Measurements from ENCODE around the gene AK1.

The AK1 gene

GRCh38 chr9:127918183-127919107 lies 41.0 kb upstream of the AK1 start:
- Histone ChIP-seq H3K27me3 (ENCODE audit: control insufficient read depth in 1 of 2, insufficient read depth in 2 of 2, low read length in 2 of 2) (peaks cover 0 to 3% of the 10 kb centered on the region in 2 donors), H3K4me3 (ENCODE audit: low read length in 2 of 2) (no peak overlapping the region), H3K9ac (ENCODE audit: low read length in 2 of 2) (no peak overlapping the region), H3K9me3 (ENCODE audit: control insufficient read depth in 2 of 2, low read length in 2 of 2) (no peaks in the 10 kb centered on the region), H3K4me1 (ENCODE audit: control insufficient read depth, insufficient read depth, low read length) (peaks cover 49% of the 10 kb centered on the region), H3K36me3 (ENCODE audit: control insufficient read depth in 2 of 2, insufficient read depth in 2 of 2, low read length in 2 of 2) (no peaks in the 10 kb centered on the region), H3K27ac (ENCODE audit: low read length) (peak overlapping the region; percentile 41)

GRCh38 chr9:127917603-127918002 lies 40.1 kb upstream of the AK1 start:
- peak overlapping the region; percentile 26 for H3K27ac ChIP-seq (ENCODE audit: low read length)
- H3K36me3 ChIP-seq (ENCODE audit: control insufficient read depth in 2 of 2, insufficient read depth in 2 of 2, low read length in 2 of 2): peaks cover 0 to 4% of the 10 kb centered on the region in 2 donors
- peak overlapping the region in 1 of 2 donors; percentile 42 for H3K4me3 ChIP-seq (ENCODE audit: low read length in 2 of 2)
- peak overlapping the region in 1 of 2 donors; percentile 8 for H3K9ac ChIP-seq (ENCODE audit: low read length in 2 of 2)
- H3K9me3 ChIP-seq (ENCODE audit: control insufficient read depth in 2 of 2, low read length in 2 of 2): no peaks in the 10 kb centered on the region
- peaks cover 0 to 3% of the 10 kb centered on the region in 2 donors for H3K27me3 ChIP-seq (ENCODE audit: control insufficient read depth in 1 of 2, insufficient read depth in 2 of 2, low read length in 2 of 2)
- H3K4me1 ChIP-seq (ENCODE audit: control insufficient read depth, insufficient read depth, low read length): peaks cover 49% of the 10 kb centered on the region

DNA sequence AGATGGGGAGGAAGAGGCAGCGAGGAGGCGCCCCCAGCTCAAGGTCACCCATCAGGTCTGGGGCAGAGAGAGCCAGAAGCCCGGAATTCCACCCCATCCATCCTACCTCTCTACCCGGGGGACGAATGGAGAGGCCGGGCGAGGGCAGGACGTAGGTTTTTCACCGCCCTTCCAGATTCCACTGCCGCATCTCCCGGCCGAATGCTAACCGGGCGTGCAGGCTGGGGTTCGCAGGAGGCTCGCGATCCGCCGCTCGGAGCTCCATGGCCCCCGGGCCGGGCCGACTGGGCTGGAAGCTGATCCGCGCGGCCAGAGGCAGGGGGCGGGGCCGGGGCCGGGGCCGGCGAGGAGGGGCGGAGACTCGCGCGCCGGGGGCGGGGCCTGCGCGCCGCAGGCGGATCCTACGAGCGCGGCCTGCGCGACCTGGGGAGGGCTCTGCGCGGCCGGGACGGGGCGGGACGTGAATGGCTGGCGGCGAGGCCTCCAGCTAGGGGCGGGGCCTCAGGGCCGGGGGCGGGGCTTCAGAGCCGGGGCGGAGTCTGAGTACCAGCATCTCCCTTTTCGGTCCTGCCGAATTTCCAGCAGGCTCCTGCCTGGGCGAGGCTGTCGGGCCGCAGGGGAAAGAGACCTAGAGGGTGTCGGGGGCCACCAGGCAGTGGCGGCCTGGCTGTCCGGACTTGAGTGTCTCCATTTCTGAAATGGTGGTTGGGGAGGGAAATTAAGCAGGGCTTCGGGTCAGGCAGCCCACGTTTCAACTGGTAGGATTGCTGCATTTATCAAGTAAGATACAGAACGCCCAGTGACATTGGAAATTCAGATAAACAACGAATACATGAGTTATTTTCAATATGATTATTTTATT lies 39.5 kb upstream of the AK1 start, which contains the start of gene ST6GALNAC4:
ST6GALNAC4 (minus strand) TSS at position 322 of the 862 bp plus-strand sequence. CDS start 622 bp downstream, outside the sequence.
- no peaks in the 10 kb centered on the region for H3K9me3 ChIP-seq (ENCODE audit: control insufficient read depth in 2 of 2, low read length in 2 of 2)
- peaks cover 6% of the 10 kb centered on the region in 2 donors for H3K36me3 ChIP-seq (ENCODE audit: control insufficient read depth in 2 of 2, insufficient read depth in 2 of 2, low read length in 2 of 2)
- H3K9ac ChIP-seq (ENCODE audit: low read length in 2 of 2): peak within 1 kb of the TSS; percentile 59 to 74
- H3K27me3 ChIP-seq (ENCODE audit: control insufficient read depth in 1 of 2, insufficient read depth in 2 of 2, low read length in 2 of 2): peaks cover 0 to under 1% of the 10 kb centered on the region in 2 donors
- H3K4me3 ChIP-seq (ENCODE audit: low read length in 2 of 2): peak within 1 kb of the TSS; percentile 77 to 87
- peaks cover 49% of the 10 kb centered on the region for H3K4me1 ChIP-seq (ENCODE audit: control insufficient read depth, insufficient read depth, low read length)
- peak within 1 kb of the TSS; percentile 49 for H3K27ac ChIP-seq (ENCODE audit: low read length)

GRCh38 chr9:127915801-127916719 lies 38.6 kb upstream of the AK1 start:
- Histone ChIP-seq H3K27ac (ENCODE audit: low read length) (peak overlapping the region; percentile 49), H3K9me3 (ENCODE audit: control insufficient read depth in 2 of 2, low read length in 2 of 2) (no peaks in the 10 kb centered on the region), H3K4me1 (ENCODE audit: control insufficient read depth, insufficient read depth, low read length) (peaks cover 41% of the 10 kb centered on the region), H3K27me3 (ENCODE audit: control insufficient read depth in 1 of 2, insufficient read depth in 2 of 2, low read length in 2 of 2) (no peaks in the 10 kb centered on the region), H3K4me3 (ENCODE audit: low read length in 2 of 2) (peak overlapping the region; percentile 77 to 87), H3K36me3 (ENCODE audit: control insufficient read depth in 2 of 2, insufficient read depth in 2 of 2, low read length in 2 of 2) (peaks cover 6 to 10% of the 10 kb centered on the region in 2 donors), H3K9ac (ENCODE audit: low read length in 2 of 2) (peak overlapping the region; percentile 59 to 74)

DNA sequence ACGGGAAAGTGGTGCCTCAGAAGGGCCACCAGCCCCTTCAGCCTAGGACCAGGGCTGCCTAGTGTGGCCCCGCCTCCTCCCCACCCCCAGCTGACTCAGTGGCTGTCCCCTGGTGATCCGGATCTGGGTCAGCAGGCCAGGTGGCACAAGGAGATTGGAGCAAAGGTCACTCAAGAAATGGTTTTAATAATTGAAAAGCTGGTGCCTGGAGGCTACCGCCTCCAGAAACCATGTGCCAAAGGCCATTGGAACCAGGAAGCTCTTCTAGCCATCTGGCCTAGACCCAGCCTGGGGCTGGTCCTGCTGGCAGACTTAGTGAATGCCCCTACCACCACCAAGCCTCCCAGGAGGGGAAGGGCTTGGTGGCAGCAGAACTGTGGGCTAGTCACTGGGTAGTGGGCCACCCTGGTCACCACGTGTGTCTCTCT lies 37.9 kb upstream of the AK1 start:
- peak overlapping the region in 1 of 2 donors; percentile 21 for H3K9ac ChIP-seq (ENCODE audit: low read length in 2 of 2)
- H3K36me3 ChIP-seq (ENCODE audit: control insufficient read depth in 2 of 2, insufficient read depth in 2 of 2, low read length in 2 of 2): peaks cover 6 to 14% of the 10 kb centered on the region in 2 donors

GRCh38 chr9:127913682-127914081 lies 36.2 kb upstream of the AK1 start:
- H3K27me3 ChIP-seq (ENCODE audit: control insufficient read depth in 1 of 2, insufficient read depth in 2 of 2, low read length in 2 of 2): no peaks in the 10 kb centered on the region
- peaks cover 29% of the 10 kb centered on the region for H3K4me1 ChIP-seq (ENCODE audit: control insufficient read depth, insufficient read depth, low read length)
- no peak overlapping the region for H3K4me3 ChIP-seq (ENCODE audit: low read length in 2 of 2)
- no peaks in the 10 kb centered on the region for H3K9me3 ChIP-seq (ENCODE audit: control insufficient read depth in 2 of 2, low read length in 2 of 2)
- peaks cover 12 to 14% of the 10 kb centered on the region in 2 donors for H3K36me3 ChIP-seq (ENCODE audit: control insufficient read depth in 2 of 2, insufficient read depth in 2 of 2, low read length in 2 of 2)
- no peak overlapping the region for H3K27ac ChIP-seq (ENCODE audit: low read length)
- no peak overlapping the region for H3K9ac ChIP-seq (ENCODE audit: low read length in 2 of 2)

More for the DNA sequence above, 37.9 kb upstream of the AK1 start:
- H3K4me1 ChIP-seq (ENCODE audit: control insufficient read depth, insufficient read depth, low read length): peaks cover 39% of the 10 kb centered on the region
- no peaks in the 10 kb centered on the region for H3K27me3 ChIP-seq (ENCODE audit: control insufficient read depth in 1 of 2, insufficient read depth in 2 of 2, low read length in 2 of 2)
- no peak overlapping the region for H3K27ac ChIP-seq (ENCODE audit: low read length)
- no peaks in the 10 kb centered on the region for H3K9me3 ChIP-seq (ENCODE audit: control insufficient read depth in 2 of 2, low read length in 2 of 2)
- no peak overlapping the region for H3K4me3 ChIP-seq (ENCODE audit: low read length in 2 of 2)

DNA sequence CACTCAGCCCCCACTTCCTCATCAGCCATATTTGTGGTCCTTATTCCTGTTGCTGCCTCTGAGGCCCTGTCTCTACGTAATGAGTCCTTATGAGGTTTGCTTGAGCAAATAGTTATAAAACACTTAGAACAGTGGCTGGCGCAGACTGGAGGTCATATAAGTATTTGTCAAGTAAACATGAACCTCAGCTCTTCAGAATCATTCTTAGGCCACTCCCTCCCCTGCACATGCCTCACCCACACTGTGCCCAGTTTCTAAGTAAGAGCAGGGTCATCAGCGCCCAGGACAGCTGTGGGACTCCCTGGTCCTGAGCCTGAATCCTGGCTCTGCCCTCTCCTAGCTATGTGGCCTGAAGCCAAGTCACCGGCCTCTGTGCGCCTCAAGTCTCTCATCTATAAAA lies 35.4 kb upstream of the AK1 start:
- H3K9me3 ChIP-seq (ENCODE audit: control insufficient read depth in 2 of 2, low read length in 2 of 2): no peaks in the 10 kb centered on the region
- no peaks in the 10 kb centered on the region for H3K27me3 ChIP-seq (ENCODE audit: control insufficient read depth in 1 of 2, insufficient read depth in 2 of 2, low read length in 2 of 2)
- H3K27ac ChIP-seq (ENCODE audit: low read length): no peak overlapping the region
- H3K9ac ChIP-seq (ENCODE audit: low read length in 2 of 2): no peak overlapping the region
- H3K4me3 ChIP-seq (ENCODE audit: low read length in 2 of 2): no peak overlapping the region
- peaks cover 14 to 18% of the 10 kb centered on the region in 2 donors for H3K36me3 ChIP-seq (ENCODE audit: control insufficient read depth in 2 of 2, insufficient read depth in 2 of 2, low read length in 2 of 2)
- H3K4me1 ChIP-seq (ENCODE audit: control insufficient read depth, insufficient read depth, low read length): peaks cover 26% of the 10 kb centered on the region

GRCh38 chr9:127912296-127912695 lies 34.8 kb upstream of the AK1 start:
- Histone ChIP-seq H3K4me1 (ENCODE audit: control insufficient read depth, insufficient read depth, low read length) (peaks cover 21% of the 10 kb centered on the region), H3K9ac (ENCODE audit: low read length in 2 of 2) (no peak overlapping the region), H3K4me3 (ENCODE audit: low read length in 2 of 2) (no peak overlapping the region), H3K36me3 (ENCODE audit: control insufficient read depth in 2 of 2, insufficient read depth in 2 of 2, low read length in 2 of 2) (peaks cover 14 to 18% of the 10 kb centered on the region in 2 donors), H3K9me3 (ENCODE audit: control insufficient read depth in 2 of 2, low read length in 2 of 2) (no peaks in the 10 kb centered on the region), H3K27ac (ENCODE audit: low read length) (no peak overlapping the region), H3K27me3 (ENCODE audit: control insufficient read depth in 1 of 2, insufficient read depth in 2 of 2, low read length in 2 of 2) (no peaks in the 10 kb centered on the region)

GRCh38 chr9:127910613-127911205 lies 33.2 kb upstream of the AK1 start:
- Histone ChIP-seq H3K9ac (ENCODE audit: low read length in 2 of 2) (peak overlapping the region in 1 of 2 donors; percentile 21), H3K27ac (ENCODE audit: low read length) (no peak overlapping the region), H3K4me3 (ENCODE audit: low read length in 2 of 2) (no peak overlapping the region), H3K9me3 (ENCODE audit: control insufficient read depth in 2 of 2, low read length in 2 of 2) (no peaks in the 10 kb centered on the region), H3K36me3 (ENCODE audit: control insufficient read depth in 2 of 2, insufficient read depth in 2 of 2, low read length in 2 of 2) (peaks cover 14 to 18% of the 10 kb centered on the region in 2 donors), H3K4me1 (ENCODE audit: control insufficient read depth, insufficient read depth, low read length) (peaks cover 17% of the 10 kb centered on the region), H3K27me3 (ENCODE audit: control insufficient read depth in 1 of 2, insufficient read depth in 2 of 2, low read length in 2 of 2) (no peaks in the 10 kb centered on the region)
